Measurements from ENCODE around the gene PTPN14. TPM values are rescaled to one million over a fixed set of nuclear protein-coding genes. Genes with fewer than 3 reads are reported as not detected.

Gene PTPN14
- polyA plus RNA-seq, 1 experiment, result 34.2 TPM

GRCh38 chr1:214548988-214549387 is 2.4 kb downstream of the PTPN14 start:
- ChIA-PET CTCF (interaction anchor here (0.8 to 3.6 kb wide), 9 partner anchors 9 to 974 kb away, joined by 3 to 26 read pairs (median 8); no protein-coding TSS in a partner anchor), POLR2A (interaction anchor here (1.1 to 1.8 kb wide), 2 partner anchors 24 to 215 kb away, joined by 4 to 5 read pairs; no protein-coding TSS in a partner anchor)
- Histone ChIP-seq H3K9me3 (ENCODE audit: control insufficient read depth, insufficient read depth, low read length) (no peaks in the 10 kb centered on the region; the same call in 1 of the 2 replicates), H3K4me3 (ENCODE audit: low read depth, low read length) (peak overlapping the region; percentile 96), H3K27ac (ENCODE audit: low read depth, low read length) (no peak overlapping the region), H3K27me3 (ENCODE audit: control insufficient read depth, insufficient read depth, low read length) (no peaks in the 10 kb centered on the region)
- no peak for DNase-seq (ENCODE audit: low read depth, low spot score)
- no peak for TF ChIP-seq CTCF (IDR thresholded peaks at IDR 0.05; ENCODE audit: low read depth, low read length)

GRCh38 chr1:214548271-214548670 is 3.1 kb downstream of the PTPN14 start:
- ChIA-PET POLR2A (interaction anchor here (1.8 kb wide), 1 partner anchor 215 kb away, joined by 4 read pairs; no protein-coding TSS in a partner anchor), CTCF (interaction anchor here (2.1 to 3.6 kb wide), 4 partner anchors 9 to 287 kb away, joined by 11 to 26 read pairs (median 18); no protein-coding TSS in a partner anchor)
- DNase-seq (ENCODE audit: low read depth, low spot score), result no peak
- Histone ChIP-seq H3K27ac (ENCODE audit: low read depth, low read length) (no peak overlapping the region), H3K27me3 (ENCODE audit: control insufficient read depth, insufficient read depth, low read length) (no peaks in the 10 kb centered on the region), H3K4me3 (ENCODE audit: low read depth, low read length) (peak overlapping the region; percentile 96; the same call in 1 of the 2 replicates), H3K9me3 (ENCODE audit: control insufficient read depth, insufficient read depth, low read length) (no peaks in the 10 kb centered on the region; the same call in 1 of the 2 replicates)
- no peak for TF ChIP-seq CTCF (IDR thresholded peaks at IDR 0.05; ENCODE audit: low read depth, low read length)

- no peaks in the 10 kb centered on the region for H3K27me3 ChIP-seq (ENCODE audit: control insufficient read depth, insufficient read depth, low read length)
- POLR2A ChIA-PET, result no interaction called here
- CTCF ChIA-PET, result interaction anchor here (2.1 to 3.6 kb wide), 4 partner anchors 8 to 286 kb away, joined by 11 to 26 read pairs (median 18); no protein-coding TSS in a partner anchor
Measured at GRCh38 chr1:214547747-214548146, 3.7 kb downstream of the PTPN14 start.

GRCh38 chr1:214546886-214547641 is 4.3 kb downstream of the PTPN14 start:
- no peaks in the 10 kb centered on the region for H3K27me3 ChIP-seq (ENCODE audit: control insufficient read depth, insufficient read depth, low read length)
- H3K4me3 ChIP-seq (ENCODE audit: low read depth, low read length), result no peak overlapping the region; the same call in 1 of the 2 replicates
- H3K27ac ChIP-seq (ENCODE audit: low read depth, low read length), result no peak overlapping the region
- POLR2A ChIA-PET, result no interaction called here
- TF ChIP-seq CTCF (IDR thresholded peaks at IDR 0.05; ENCODE audit: low read depth, low read length), result no peak
- H3K9me3 ChIP-seq (ENCODE audit: control insufficient read depth, insufficient read depth, low read length), result no peaks in the 10 kb centered on the region; the same call in 1 of the 2 replicates
- no peak for DNase-seq (ENCODE audit: low read depth, low spot score)
- CTCF ChIA-PET, result interaction anchor here (3.1 kb wide), 1 partner anchor 214 kb away, joined by 22 read pairs; no protein-coding TSS in a partner anchor

More at GRCh38 chr1:214547747-214548146, 3.7 kb downstream of the PTPN14 start:
- no peak for TF ChIP-seq CTCF (IDR thresholded peaks at IDR 0.05; ENCODE audit: low read depth, low read length)
- no peaks in the 10 kb centered on the region; the same call in 1 of the 2 replicates for H3K9me3 ChIP-seq (ENCODE audit: control insufficient read depth, insufficient read depth, low read length)
- H3K4me3 ChIP-seq (ENCODE audit: low read depth, low read length), result peak overlapping the region; percentile 25
- H3K27ac ChIP-seq (ENCODE audit: low read depth, low read length), result no peak overlapping the region
- no peak for DNase-seq (ENCODE audit: low read depth, low spot score)

GRCh38 chr1:214546084-214546483 is 5.3 kb downstream of the PTPN14 start:
- no peak overlapping the region for H3K4me3 ChIP-seq (ENCODE audit: low read depth, low read length)
- no peak for TF ChIP-seq CTCF (IDR thresholded peaks at IDR 0.05; ENCODE audit: low read depth, low read length)
- H3K9me3 ChIP-seq (ENCODE audit: control insufficient read depth, insufficient read depth, low read length), result no peaks in the 10 kb centered on the region; the same call in 1 of the 2 replicates
- CTCF ChIA-PET, result no interaction called here
- POLR2A ChIA-PET, result no interaction called here
- no peak overlapping the region for H3K27ac ChIP-seq (ENCODE audit: low read depth, low read length)
- no peaks in the 10 kb centered on the region for H3K27me3 ChIP-seq (ENCODE audit: control insufficient read depth, insufficient read depth, low read length)
- DNase-seq (ENCODE audit: low read depth, low spot score), result no peak

Data from AG04450 (cell line).